OCI-LY1 (cell line): ENCODE measurements around the gene MAVS.

Source experiments
- CTCF ChIP-seq: fragments of 200-600 bp; sonication (generic), shearing (Covaris generic); IDR thresholded peaks from 2 replicates; pipeline ENCODE4 v1.5.1; 2017; ENCODE audit warnings: mild to moderate bottlenecking, antibody characterized with exemption, low read length, moderate library complexity, mixed read lengths
- EZH2 ChIP-seq: fragments of 200-600 bp; sonication (generic), shearing (Covaris generic); IDR thresholded peaks from 2 replicates; pipeline ENCODE4 v1.8.0; 2017; ENCODE audit warnings: borderline replicate concordance, mixed run types, mild to moderate bottlenecking, antibody characterized with exemption, low read length, moderate library complexity, mixed read lengths

GRCh38 chr20:3911956-3912355 lies 65.3 kb downstream of the MAVS start:
- TF ChIP-seq CTCF, result no peak
- TF ChIP-seq EZH2, result no peak
